ENCODE data around the gene PIK3C3. TPM values are rescaled to one million over a fixed set of nuclear protein-coding genes. Genes with fewer than 3 reads are reported as not detected.

Gene PIK3C3
- polyA plus RNA-seq, 1 of the 3 experiments (the other 2 are of a cell fraction) = 26.9 TPM

DNA sequence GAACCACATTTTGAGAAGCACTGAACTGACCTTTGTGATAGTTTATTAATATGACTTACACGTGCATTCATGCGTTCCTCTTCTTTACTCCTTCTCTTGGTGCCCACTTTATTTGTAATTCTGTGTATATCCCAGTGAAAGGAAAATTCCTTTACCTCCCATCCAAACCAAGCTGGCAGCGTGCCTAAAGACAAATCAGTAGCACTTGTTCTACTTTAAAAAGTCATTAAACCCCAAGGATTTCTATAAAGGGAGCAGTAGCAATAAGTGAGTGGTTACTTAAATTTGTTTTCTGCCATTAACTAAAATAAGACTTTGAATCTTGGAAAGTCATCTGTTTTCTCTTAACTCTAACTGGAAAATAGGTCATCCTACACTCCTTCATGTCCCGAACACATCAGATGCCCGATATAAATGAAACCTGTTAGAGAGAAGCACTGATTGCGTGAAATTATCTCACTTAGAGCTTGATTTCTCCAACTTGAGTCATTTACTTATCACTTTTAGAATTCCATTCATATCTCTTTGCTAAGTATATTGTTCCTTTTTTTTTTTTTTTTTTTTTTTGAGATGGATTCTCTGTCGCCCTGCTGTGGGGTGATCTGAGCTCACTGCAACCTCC lies 10.7 kb downstream of the PIK3C3 start:
- CTCF ChIA-PET = interaction anchor here (1.0 kb wide), 1 partner anchor 62 kb away, joined by 3 read pairs; no protein-coding TSS in a partner anchor
- 92% methylated on average over 7 of the region's 7 CpGs for WGBS (ENCODE audit: low lambda C conversion rate)
- peaks cover 79 to 83% of the 10 kb centered on the region in 2 experiments for H3K36me3 ChIP-seq (replicated peaks in 1 of 2; ENCODE audit: control insufficient read depth in 1 of 2, insufficient read depth in 2 of 2, low read length in 1 of 2)

More for the DNA sequence above, 10.7 kb downstream of the PIK3C3 start:
- Histone ChIP-seq H2AFZ (ENCODE audit: low read depth) (no peak overlapping the region), H3K27ac (ENCODE audit: low read depth in 2 of 2, low read length in 1 of 2) (peak overlapping the region in 1 of 2 experiments; percentile 22; a peak in 1 of 4 replicates), H3K9me3 (no peaks in the 10 kb centered on the region), H3K79me2 (ENCODE audit: insufficient read depth) (peaks cover 89% of the 10 kb centered on the region), H3K4me1 (ENCODE audit: control insufficient read depth in 1 of 2, insufficient read depth in 2 of 2, low read depth in 1 of 2, low read length in 1 of 2) (peaks cover 0 to 10% of the 10 kb centered on the region in 2 experiments; a peak in 3 of 4 replicates), H3K9ac (no peak overlapping the region), H3K27me3 (ENCODE audit: insufficient read depth) (no peaks in the 10 kb centered on the region), H3K9me2 (no peaks in the 10 kb centered on the region), H3F3A (replicated peaks; ENCODE audit: insufficient read depth) (peaks cover 11% of the 10 kb centered on the region), H4K20me1 (ENCODE audit: insufficient read depth) (peaks cover 15% of the 10 kb centered on the region; the same call in 1 of the 2 replicates), H3K4me2 (no peak overlapping the region), H3K4me3 (ENCODE audit: low read depth in 2 of 2, low read length in 1 of 2) (no peak overlapping the region)
- POLR2A ChIA-PET = no interaction called here
- DNase-seq = no peak
- TF ChIP-seq, protein P1, sequence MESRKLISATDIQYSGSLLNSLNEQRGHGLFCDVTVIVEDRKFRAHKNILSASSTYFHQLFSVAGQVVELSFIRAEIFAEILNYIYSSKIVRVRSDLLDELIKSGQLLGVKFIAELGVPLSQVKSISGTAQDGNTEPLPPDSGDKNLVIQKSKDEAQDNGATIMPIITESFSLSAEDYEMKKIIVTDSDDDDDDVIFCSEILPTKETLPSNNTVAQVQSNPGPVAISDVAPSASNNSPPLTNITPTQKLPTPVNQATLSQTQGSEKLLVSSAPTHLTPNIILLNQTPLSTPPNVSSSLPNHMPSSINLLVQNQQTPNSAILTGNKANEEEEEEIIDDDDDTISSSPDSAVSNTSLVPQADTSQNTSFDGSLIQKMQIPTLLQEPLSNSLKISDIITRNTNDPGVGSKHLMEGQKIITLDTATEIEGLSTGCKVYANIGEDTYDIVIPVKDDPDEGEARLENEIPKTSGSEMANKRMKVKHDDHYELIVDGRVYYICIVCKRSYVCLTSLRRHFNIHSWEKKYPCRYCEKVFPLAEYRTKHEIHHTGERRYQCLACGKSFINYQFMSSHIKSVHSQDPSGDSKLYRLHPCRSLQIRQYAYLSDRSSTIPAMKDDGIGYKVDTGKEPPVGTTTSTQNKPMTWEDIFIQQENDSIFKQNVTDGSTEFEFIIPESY (IDR thresholded peaks at IDR 0.05; ENCODE audit: borderline replicate concordance, low read depth) = no peak
- TF ChIP-seq, protein P2, sequence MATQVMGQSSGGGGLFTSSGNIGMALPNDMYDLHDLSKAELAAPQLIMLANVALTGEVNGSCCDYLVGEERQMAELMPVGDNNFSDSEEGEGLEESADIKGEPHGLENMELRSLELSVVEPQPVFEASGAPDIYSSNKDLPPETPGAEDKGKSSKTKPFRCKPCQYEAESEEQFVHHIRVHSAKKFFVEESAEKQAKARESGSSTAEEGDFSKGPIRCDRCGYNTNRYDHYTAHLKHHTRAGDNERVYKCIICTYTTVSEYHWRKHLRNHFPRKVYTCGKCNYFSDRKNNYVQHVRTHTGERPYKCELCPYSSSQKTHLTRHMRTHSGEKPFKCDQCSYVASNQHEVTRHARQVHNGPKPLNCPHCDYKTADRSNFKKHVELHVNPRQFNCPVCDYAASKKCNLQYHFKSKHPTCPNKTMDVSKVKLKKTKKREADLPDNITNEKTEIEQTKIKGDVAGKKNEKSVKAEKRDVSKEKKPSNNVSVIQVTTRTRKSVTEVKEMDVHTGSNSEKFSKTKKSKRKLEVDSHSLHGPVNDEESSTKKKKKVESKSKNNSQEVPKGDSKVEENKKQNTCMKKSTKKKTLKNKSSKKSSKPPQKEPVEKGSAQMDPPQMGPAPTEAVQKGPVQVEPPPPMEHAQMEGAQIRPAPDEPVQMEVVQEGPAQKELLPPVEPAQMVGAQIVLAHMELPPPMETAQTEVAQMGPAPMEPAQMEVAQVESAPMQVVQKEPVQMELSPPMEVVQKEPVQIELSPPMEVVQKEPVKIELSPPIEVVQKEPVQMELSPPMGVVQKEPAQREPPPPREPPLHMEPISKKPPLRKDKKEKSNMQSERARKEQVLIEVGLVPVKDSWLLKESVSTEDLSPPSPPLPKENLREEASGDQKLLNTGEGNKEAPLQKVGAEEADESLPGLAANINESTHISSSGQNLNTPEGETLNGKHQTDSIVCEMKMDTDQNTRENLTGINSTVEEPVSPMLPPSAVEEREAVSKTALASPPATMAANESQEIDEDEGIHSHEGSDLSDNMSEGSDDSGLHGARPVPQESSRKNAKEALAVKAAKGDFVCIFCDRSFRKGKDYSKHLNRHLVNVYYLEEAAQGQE (IDR thresholded peaks at IDR 0.05; ENCODE audit: low read depth, low read length) = no peak
- TF ChIP-seq, protein P3, sequence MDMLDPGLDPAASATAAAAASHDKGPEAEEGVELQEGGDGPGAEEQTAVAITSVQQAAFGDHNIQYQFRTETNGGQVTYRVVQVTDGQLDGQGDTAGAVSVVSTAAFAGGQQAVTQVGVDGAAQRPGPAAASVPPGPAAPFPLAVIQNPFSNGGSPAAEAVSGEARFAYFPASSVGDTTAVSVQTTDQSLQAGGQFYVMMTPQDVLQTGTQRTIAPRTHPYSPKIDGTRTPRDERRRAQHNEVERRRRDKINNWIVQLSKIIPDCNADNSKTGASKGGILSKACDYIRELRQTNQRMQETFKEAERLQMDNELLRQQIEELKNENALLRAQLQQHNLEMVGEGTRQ (IDR thresholded peaks at IDR 0.05; ENCODE audit: borderline replicate concordance, low read depth, low read length) = no peak
- no peak for TF ChIP-seq FOXM1 (IDR thresholded peaks at IDR 0.05; ENCODE audit: low read depth)
- TF ChIP-seq, protein P4, sequence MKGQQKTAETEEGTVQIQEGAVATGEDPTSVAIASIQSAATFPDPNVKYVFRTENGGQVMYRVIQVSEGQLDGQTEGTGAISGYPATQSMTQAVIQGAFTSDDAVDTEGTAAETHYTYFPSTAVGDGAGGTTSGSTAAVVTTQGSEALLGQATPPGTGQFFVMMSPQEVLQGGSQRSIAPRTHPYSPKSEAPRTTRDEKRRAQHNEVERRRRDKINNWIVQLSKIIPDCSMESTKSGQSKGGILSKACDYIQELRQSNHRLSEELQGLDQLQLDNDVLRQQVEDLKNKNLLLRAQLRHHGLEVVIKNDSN (IDR thresholded peaks at IDR 0.05; ENCODE audit: borderline replicate concordance, low read depth) = no peak
- TF ChIP-seq GABPA (IDR thresholded peaks at IDR 0.05; ENCODE audit: low read depth) = no peak
- no peak for TF ChIP-seq FOSL2 (IDR thresholded peaks at IDR 0.05; ENCODE audit: borderline replicate concordance, low read depth)
- TF ChIP-seq EP300 (IDR thresholded peaks at IDR 0.05; ENCODE audit: borderline replicate concordance in 1 of 2, low read depth in 1 of 2, low read length in 1 of 2) = no peak
- no peak for TF ChIP-seq RAD21 (IDR thresholded peaks at IDR 0.05; ENCODE audit: low read length)
- TF ChIP-seq RXRA (IDR thresholded peaks at IDR 0.05; ENCODE audit: borderline replicate concordance, low read depth) = no peak
- no peak for TF ChIP-seq TAF1 (IDR thresholded peaks at IDR 0.05; ENCODE audit: borderline replicate concordance, low read depth, low read length)
- TF ChIP-seq NRF1 (IDR thresholded peaks at IDR 0.05; ENCODE audit: low read depth, low read length) = no peak
- no peak for TF ChIP-seq EZH2phosphoT487 (IDR thresholded peaks at IDR 0.05; ENCODE audit: borderline replicate concordance, low read depth)
- TF ChIP-seq JUND (IDR thresholded peaks at IDR 0.05) = no peak
- no peak for TF ChIP-seq YY1 (IDR thresholded peaks at IDR 0.05; ENCODE audit: low read depth)
- no peak for TF ChIP-seq FOXJ3 (CRISPR knock-in tag; IDR thresholded peaks at IDR 0.05)
- TF ChIP-seq TEAD4 (IDR thresholded peaks at IDR 0.05; ENCODE audit: borderline replicate concordance, insufficient read depth) = no peak
- TF ChIP-seq MXI1 (IDR thresholded peaks at IDR 0.05; ENCODE audit: low read depth, low read length) = no peak

Data from SK-N-SH (cell line).